Measurements from ENCODE around the gene ROCK2.

DNA sequence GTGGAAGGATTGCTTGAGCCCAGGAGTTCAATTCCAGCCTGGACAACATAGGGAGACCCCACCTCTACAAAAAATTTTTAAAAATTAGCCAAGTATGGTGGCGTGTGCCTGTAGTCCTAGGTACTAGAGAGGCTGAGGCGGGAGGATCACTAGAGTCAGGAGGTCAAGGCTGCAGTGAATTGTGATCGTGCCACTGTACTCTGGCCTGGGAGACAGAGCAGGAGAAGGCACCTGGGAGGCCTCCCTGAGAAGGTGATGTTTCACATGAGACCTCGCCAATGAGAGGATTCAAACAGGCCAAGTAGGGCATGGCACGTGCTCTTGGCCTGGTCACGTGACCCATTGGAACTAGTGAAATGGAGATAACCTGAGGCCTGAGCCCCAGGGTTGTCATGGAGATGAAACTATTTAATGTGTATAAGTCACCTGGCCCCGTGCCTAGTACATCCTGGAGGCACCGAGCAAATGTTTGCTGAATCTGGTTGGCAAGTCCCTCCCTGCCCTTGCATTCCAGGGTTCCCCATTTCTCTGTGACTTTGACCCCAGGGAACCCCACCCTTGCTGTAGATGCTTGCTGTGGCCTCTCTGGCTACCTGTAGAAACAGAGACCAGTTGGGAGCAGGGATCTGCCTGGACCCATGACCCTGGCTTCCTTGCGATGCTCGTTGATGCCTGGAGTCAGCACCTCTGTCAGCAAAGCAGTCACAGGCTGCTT is 26.1 kb upstream of the ROCK2 start:
- TF ChIP-seq, protein P1, sequence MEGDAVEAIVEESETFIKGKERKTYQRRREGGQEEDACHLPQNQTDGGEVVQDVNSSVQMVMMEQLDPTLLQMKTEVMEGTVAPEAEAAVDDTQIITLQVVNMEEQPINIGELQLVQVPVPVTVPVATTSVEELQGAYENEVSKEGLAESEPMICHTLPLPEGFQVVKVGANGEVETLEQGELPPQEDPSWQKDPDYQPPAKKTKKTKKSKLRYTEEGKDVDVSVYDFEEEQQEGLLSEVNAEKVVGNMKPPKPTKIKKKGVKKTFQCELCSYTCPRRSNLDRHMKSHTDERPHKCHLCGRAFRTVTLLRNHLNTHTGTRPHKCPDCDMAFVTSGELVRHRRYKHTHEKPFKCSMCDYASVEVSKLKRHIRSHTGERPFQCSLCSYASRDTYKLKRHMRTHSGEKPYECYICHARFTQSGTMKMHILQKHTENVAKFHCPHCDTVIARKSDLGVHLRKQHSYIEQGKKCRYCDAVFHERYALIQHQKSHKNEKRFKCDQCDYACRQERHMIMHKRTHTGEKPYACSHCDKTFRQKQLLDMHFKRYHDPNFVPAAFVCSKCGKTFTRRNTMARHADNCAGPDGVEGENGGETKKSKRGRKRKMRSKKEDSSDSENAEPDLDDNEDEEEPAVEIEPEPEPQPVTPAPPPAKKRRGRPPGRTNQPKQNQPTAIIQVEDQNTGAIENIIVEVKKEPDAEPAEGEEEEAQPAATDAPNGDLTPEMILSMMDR (IDR thresholded peaks at IDR 0.05) = no peak
- TF ChIP-seq POLR2A (IDR thresholded peaks at IDR 0.05; ENCODE audit: low read depth) (no peak), EP300 (IDR thresholded peaks at IDR 0.05) (no peak), POLR2AphosphoS5 (IDR thresholded peaks at IDR 0.05) (no peak)
